IMR-90 (cell line): ENCODE results near the gene GPBAR1. TPM values are rescaled to one million over a fixed set of nuclear protein-coding genes. Genes with fewer than 3 reads are reported as not detected.

ENCODE experiments used
- ATAC-seq: fragments of 200-7000 bp; cut with Tn5 transposase; 2 replicates; pipeline ENCODE4 v1.9.1; 2020; ENCODE audit warnings: low read depth, mild to moderate bottlenecking, moderate library complexity
- BruUV-seq: library from RNA; stranded (reverse); fragments of 400-500 nt; replicated peaks from 2 replicates; lab custom pipeline; 2021; lab: Mats Ljungman, UMichigan
- CTCF ChIA-PET: fragments of 300-600 bp; formaldehyde crosslinking; extraction: SDS; loops from one replicate; lab custom pipeline; 2021; ENCODE audit warnings: antibody characterized with exemption; lab: Yijun Ruan, JAX
- POLR2A ChIA-PET: fragments of 300-600 bp; sonication (Branson Sonifier 250); formaldehyde crosslinking; loops from one replicate; lab custom pipeline; 2022; ENCODE audit warnings: antibody characterized with exemption; ENCODE audit not compliant: unreplicated experiment; lab: Charles Lee
- DNase-seq: peaks from one replicate; pipeline ENCODE4 v3.0.0; 2013
- H2AFZ ChIP-seq: replicated peaks from 2 replicates; pipeline ENCODE3; 2013; ENCODE audit warnings: low read length, mild to moderate bottlenecking; ENCODE audit not compliant: poor library complexity
- H2AK5ac ChIP-seq: 2 replicates; pipeline ENCODE4 v1.6.1; 2013; ENCODE audit warnings: low read depth, low read length, inconsistent platforms
- H2AK9ac ChIP-seq: replicated peaks from 2 replicates; pipeline ENCODE3; 2013; ENCODE audit warnings: mild to moderate bottlenecking, low read depth, low read length, moderate library complexity; ENCODE audit not compliant: poor library complexity
- H2BK120ac ChIP-seq: 2 replicates; pipeline ENCODE4 v1.6.1; 2013; ENCODE audit warnings: low read depth, low read length, inconsistent platforms
- H2BK15ac ChIP-seq: 3 replicates; pipeline ENCODE4 v1.6.1; 2013; ENCODE audit warnings: low read depth, low read length, inconsistent platforms
- H2BK20ac ChIP-seq: 2 replicates; pipeline ENCODE4 v1.6.1; 2013; ENCODE audit warnings: low read depth, mild to moderate bottlenecking, inconsistent platforms, low read length, moderate library complexity
- H2BK5ac ChIP-seq: 2 replicates; pipeline ENCODE4 v1.6.1; 2013; ENCODE audit warnings: mild to moderate bottlenecking, low read depth, low read length, inconsistent platforms; ENCODE audit not compliant: poor library complexity, severe bottlenecking
- H3K14ac ChIP-seq: replicated peaks from 2 replicates; pipeline ENCODE4 v1.6.1; 2013; ENCODE audit warnings: low read depth, low read length, inconsistent platforms
- H3K18ac ChIP-seq: 2 replicates; pipeline ENCODE4 v1.6.1; 2013; ENCODE audit warnings: low read depth, low read length, control low read depth
- H3K23ac ChIP-seq: 2 replicates; pipeline ENCODE4 v1.6.1; 2013; ENCODE audit warnings: low read depth, low read length, inconsistent platforms
- H3K27ac ChIP-seq: 2 replicates; pipeline ENCODE4 v1.5.1; 2013; ENCODE audit warnings: mild to moderate bottlenecking, control low read depth, low read length; ENCODE audit not compliant: insufficient read depth
- H3K27me3 ChIP-seq: 2 replicates; pipeline ENCODE4 v1.6.1; 2013; ENCODE audit warnings: low read length; ENCODE audit not compliant: control insufficient read depth, insufficient read depth
- H3K36me3 ChIP-seq: 2 replicates; pipeline ENCODE4 v1.6.1; 2013; ENCODE audit warnings: low read length, mixed read lengths; ENCODE audit not compliant: control insufficient read depth, insufficient read depth
- H3K4ac ChIP-seq: 2 replicates; pipeline ENCODE4 v1.6.1; 2013; ENCODE audit warnings: low read depth, low read length, inconsistent platforms
- H3K4me1 ChIP-seq: 2 replicates; pipeline ENCODE4 v1.6.1; 2013; ENCODE audit warnings: low read length, mixed read lengths; ENCODE audit not compliant: control insufficient read depth, insufficient read depth
- H3K4me2 ChIP-seq: 2 replicates; pipeline ENCODE4 v1.6.1; 2013; ENCODE audit warnings: low read depth, mild to moderate bottlenecking, control low read depth, low read length, moderate library complexity
- H3K4me3 ChIP-seq: 2 replicates; pipeline ENCODE4 v1.5.1; 2013; ENCODE audit warnings: low read depth, mild to moderate bottlenecking, control low read depth, low read length, moderate library complexity; ENCODE audit not compliant: insufficient read depth
- H3K56ac ChIP-seq: 2 replicates; pipeline ENCODE4 v1.6.1; 2013; ENCODE audit warnings: low read length, inconsistent platforms; ENCODE audit not compliant: insufficient read depth; ENCODE audit errors: extremely low read depth
- H3K79me1 ChIP-seq, 2 experiments: 2 replicates each; pipeline ENCODE4 v1.6.1; 2013; ENCODE audit warnings: low read length in 2 of 2, inconsistent platforms in 1 of 2, low read depth in 1 of 2
- H3K9ac ChIP-seq: 2 replicates; pipeline ENCODE4 v1.6.1; 2013; ENCODE audit warnings: low read depth, low read length, control low read depth
- H3K9me1 ChIP-seq: 2 replicates; pipeline ENCODE4 v1.6.1; 2013; ENCODE audit warnings: low read length, inconsistent platforms; ENCODE audit not compliant: insufficient read depth
- H3K9me3 ChIP-seq: 2 replicates; pipeline ENCODE4 v1.6.1; 2013; ENCODE audit warnings: low read length; ENCODE audit not compliant: control insufficient read depth, insufficient read depth
- H4K20me1 ChIP-seq: 2 replicates; pipeline ENCODE4 v1.6.1; 2013; ENCODE audit warnings: low read length, inconsistent platforms; ENCODE audit not compliant: insufficient read depth
- H4K5ac ChIP-seq: 2 replicates; pipeline ENCODE4 v1.6.1; 2013; ENCODE audit warnings: mild to moderate bottlenecking, low read depth, low read length, control low read depth
- H4K8ac ChIP-seq, 2 experiments: 2 replicates each; pipeline ENCODE4 v1.6.1; 2013; ENCODE audit warnings: low read depth in 2 of 2, low read length in 2 of 2, control low read depth in 1 of 2, inconsistent platforms in 1 of 2
- H4K91ac ChIP-seq: 2 replicates; pipeline ENCODE4 v1.6.1; 2013; ENCODE audit warnings: low read depth, low read length, inconsistent platforms; ENCODE audit not compliant: insufficient read depth
- BHLHE40 ChIP-seq: fragments of 150-350 bp; IDR thresholded peaks from 2 replicates; pipeline ENCODE4 v1.6.1; 2016; ENCODE audit warnings: mild to moderate bottlenecking, low read depth, low read length
- CEBPB ChIP-seq: IDR thresholded peaks from 2 replicates; pipeline ENCODE4 v1.6.1; 2012; ENCODE audit warnings: low read depth, low read length, improper control_type of control experiment
- CHD1 ChIP-seq: IDR thresholded peaks from 2 replicates; pipeline ENCODE4 v1.6.1; 2012; ENCODE audit warnings: low read depth, low read length, improper control_type of control experiment
- FOS ChIP-seq: fragments of 150-350 bp; IDR thresholded peaks from 2 replicates; pipeline ENCODE4 v1.6.1; 2016; ENCODE audit warnings: low read depth, low read length
- MAFK ChIP-seq: IDR thresholded peaks from 2 replicates; pipeline ENCODE4 v1.6.1; 2012; ENCODE audit warnings: low read depth, low read length, improper control_type of control experiment
- MAZ ChIP-seq: IDR thresholded peaks from 2 replicates; pipeline ENCODE4 v1.6.1; 2012; ENCODE audit warnings: low read depth, mild to moderate bottlenecking, low read length, improper control_type of control experiment, moderate library complexity, borderline replicate concordance
- MXI1 ChIP-seq: IDR thresholded peaks from 2 replicates; pipeline ENCODE4 v1.6.1; 2012; ENCODE audit warnings: low read depth, mild to moderate bottlenecking, low read length, moderate library complexity, borderline replicate concordance
- NFE2L2 ChIP-seq: fragments of 150-350 bp; IDR thresholded peaks from 2 replicates; pipeline ENCODE4 v1.6.1; 2016; ENCODE audit warnings: low read depth, mild to moderate bottlenecking, low read length
- POLR2A ChIP-seq: IDR thresholded peaks from 2 replicates; pipeline ENCODE4 v1.6.1; 2012; ENCODE audit warnings: mild to moderate bottlenecking, low read depth, low read length
- RCOR1 ChIP-seq: IDR thresholded peaks from 2 replicates; pipeline ENCODE4 v1.6.1; 2012; ENCODE audit warnings: mild to moderate bottlenecking, low read length, improper control_type of control experiment; ENCODE audit not compliant: insufficient replicate concordance
- RFX5 ChIP-seq: IDR thresholded peaks from 2 replicates; pipeline ENCODE4 v1.8.0; 2012; ENCODE audit warnings: low read depth, mild to moderate bottlenecking, low read length, moderate library complexity
- SMC3 ChIP-seq: fragments of 150-350 bp; IDR thresholded peaks from 2 replicates; pipeline ENCODE4 v1.6.1; 2016; ENCODE audit warnings: low read depth, mild to moderate bottlenecking, antibody characterized with exemption, low read length, moderate library complexity
- WGBS, 2 experiments: methylation state at CpG; one replicate each; pipeline versions ENCODE4 v1.1.5 to v1.1.7; 2013; ENCODE audit warnings: missing lambda C conversion rate in 2 of 2; ENCODE audit not compliant: insufficient read length in 1 of 2; ENCODE audit errors: extremely low coverage in 2 of 2; 5-methylcytosine and 5-hydroxymethylcytosine counted together
- dilution Hi-C: fragments of 300-500 bp; cut with HindIII; formaldehyde crosslinking; loops from one replicate; pipeline ENCODE4 v1.14.3; 2018; ENCODE audit warnings: low sequenced_read_pairs; ENCODE audit not compliant: unreplicated experiment
- in situ Hi-C: fragments of 300-500 bp; cut with MboI; formaldehyde crosslinking; loops from 3 replicates; pipeline ENCODE4 v1.14.3; 2019; ENCODE audit warnings: low sequenced_read_pairs, inconsistent platforms, mixed read lengths
- intact Hi-C: fragments of 100-400 bp; cut with micrococcal nuclease; formaldehyde crosslinking; loops from 2 replicates; pipeline ENCODE4 v1.10.0; 2022
- polyA plus RNA-seq, 3 experiments: library from polyadenylated mRNA; depleted of rRNA; stranded (reverse); fragments of >200 nt; gene quantifications; 2 replicates each; pipeline ENCODE4 v1.2.3, GENCODE V29; 2012; ENCODE audit warnings: low replicate concordance in 1 of 3
- total RNA-seq: library from RNA; depleted of rRNA; stranded (reverse); fragments of >200 nt; gene quantifications from 2 replicates; pipeline ENCODE4 v1.2.3, GENCODE V29; 2012
- TF ChIP-seq, protein P1 (sequence below): conservative IDR thresholded peaks from 2 replicates; pipeline ENCODE4 v1.5.1; 2012; ENCODE audit warnings: mild to moderate bottlenecking, low read depth, low read length, improper control_type of control experiment
- TF ChIP-seq, protein P2 (sequence below): fragments of 150-350 bp; IDR thresholded peaks from 2 replicates; pipeline ENCODE4 v1.6.1; 2017; ENCODE audit warnings: mild to moderate bottlenecking, antibody characterized with exemption, low read length, low read depth
- TF ChIP-seq, protein P3 (sequence below): fragments of 150-350 bp; IDR thresholded peaks from 2 replicates; pipeline ENCODE4 v1.6.1; 2016; ENCODE audit warnings: low read depth, mild to moderate bottlenecking, low read length, moderate library complexity, borderline replicate concordance

GPBAR1 gene
- total and polyA plus RNA-seq, 2 of the 4 experiments (the other 2 are of a cell fraction): under 0.01 to 0.21 TPM

DNA sequence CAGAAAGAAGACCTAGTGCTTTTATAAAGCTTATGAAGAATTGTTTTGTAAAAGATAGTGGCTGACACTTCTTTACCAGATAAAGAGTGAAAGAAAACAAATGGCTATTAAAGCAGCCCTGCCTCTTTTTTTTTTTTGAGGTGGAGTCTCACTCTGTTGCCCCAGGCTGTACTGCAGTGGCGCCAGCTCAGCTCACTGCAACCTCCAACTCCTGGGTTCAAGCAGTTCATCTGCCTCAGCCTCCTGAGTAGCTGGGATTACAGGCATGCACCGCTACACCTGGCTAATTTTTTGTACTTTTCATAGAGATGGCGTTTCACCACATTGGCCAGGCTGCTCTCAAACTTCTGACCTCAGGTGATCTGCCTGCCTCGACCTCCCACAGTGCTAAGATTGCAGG lies 31.0 kb upstream of the GPBAR1 start:
- Histone ChIP-seq H3K79me1 (peaks cover 35 to 51% of the 10 kb centered on the region in 2 experiments), H3K18ac (no peak overlapping the region), H2AK9ac (no peak overlapping the region), H3K9me1 (peaks cover 10% of the 10 kb centered on the region; the same call in 1 of the 2 replicates), H3K36me3 (peaks cover 63% of the 10 kb centered on the region), H2AK5ac (peak overlapping the region; percentile 92), H3K4me2 (no peak overlapping the region), H3K9me3 (no peaks in the 10 kb centered on the region), H3K27ac (peak overlapping the region; percentile 92), H3K56ac (peak overlapping the region; percentile 36; the same call in 1 of the 2 replicates), H2BK15ac (peak overlapping the region; percentile 76; the same call in 2 of the 3 replicates), H3K27me3 (no peaks in the 10 kb centered on the region), H3K4ac (peak overlapping the region; percentile 83), H3K23ac (peak overlapping the region; percentile 3; the same call in 1 of the 2 replicates), H4K91ac (peak overlapping the region; percentile 67), H3K14ac (peak overlapping the region; percentile 41; the same call in 1 of the 2 replicates), H3K4me1 (peaks cover 9% of the 10 kb centered on the region; the same call in 1 of the 2 replicates), H4K20me1 (peaks cover 20% of the 10 kb centered on the region; the same call in 1 of the 2 replicates), H4K8ac (peak overlapping the region; percentile 71 to 99), H2AFZ (no peak overlapping the region), H4K5ac (no peak overlapping the region), H3K4me3 (no peak overlapping the region), H2BK120ac (peak overlapping the region; percentile 54; the same call in 1 of the 2 replicates), H2BK5ac (peak overlapping the region; percentile 70), H3K9ac (peak overlapping the region; percentile 6; the same call in 1 of the 2 replicates), H2BK20ac (peak overlapping the region; percentile 2; the same call in 1 of the 2 replicates)
- 93% methylated on average over 3 of the region's 4 CpGs; no CpG with 5 or more reads in 1 of the 2 experiments for WGBS, 2 experiments
- dilution Hi-C loops (no loop called here), intact Hi-C loops (loop anchor here (5.0 kb wide), 1 partner anchor 43 kb away; no protein-coding TSS in a partner anchor), in situ Hi-C loops (no loop called here)
- DNase-seq (no peak), ATAC-seq (peak; percentile 30; the same call in 1 of the 2 replicates)
- BruUV-seq: no TSS peak
- ChIA-PET CTCF (no interaction called here), POLR2A (interaction anchor here (1.5 to 1.6 kb wide), 2 partner anchors 14 to 41 kb away, joined by 4 to 6 read pairs; partner anchors contain the start of genes AAMP and PNKD)
- TF ChIP-seq BHLHE40: no peak
- no peak for TF ChIP-seq SMC3
- TF ChIP-seq NFE2L2: no peak
- TF ChIP-seq CHD1: no peak
- TF ChIP-seq, protein P1, sequence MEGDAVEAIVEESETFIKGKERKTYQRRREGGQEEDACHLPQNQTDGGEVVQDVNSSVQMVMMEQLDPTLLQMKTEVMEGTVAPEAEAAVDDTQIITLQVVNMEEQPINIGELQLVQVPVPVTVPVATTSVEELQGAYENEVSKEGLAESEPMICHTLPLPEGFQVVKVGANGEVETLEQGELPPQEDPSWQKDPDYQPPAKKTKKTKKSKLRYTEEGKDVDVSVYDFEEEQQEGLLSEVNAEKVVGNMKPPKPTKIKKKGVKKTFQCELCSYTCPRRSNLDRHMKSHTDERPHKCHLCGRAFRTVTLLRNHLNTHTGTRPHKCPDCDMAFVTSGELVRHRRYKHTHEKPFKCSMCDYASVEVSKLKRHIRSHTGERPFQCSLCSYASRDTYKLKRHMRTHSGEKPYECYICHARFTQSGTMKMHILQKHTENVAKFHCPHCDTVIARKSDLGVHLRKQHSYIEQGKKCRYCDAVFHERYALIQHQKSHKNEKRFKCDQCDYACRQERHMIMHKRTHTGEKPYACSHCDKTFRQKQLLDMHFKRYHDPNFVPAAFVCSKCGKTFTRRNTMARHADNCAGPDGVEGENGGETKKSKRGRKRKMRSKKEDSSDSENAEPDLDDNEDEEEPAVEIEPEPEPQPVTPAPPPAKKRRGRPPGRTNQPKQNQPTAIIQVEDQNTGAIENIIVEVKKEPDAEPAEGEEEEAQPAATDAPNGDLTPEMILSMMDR: no peak
- TF ChIP-seq POLR2A: no peak
- TF ChIP-seq MAFK: no peak
- no peak for TF ChIP-seq CEBPB
- TF ChIP-seq RCOR1: no peak
- TF ChIP-seq FOS: no peak
- no peak for TF ChIP-seq MXI1
- no peak for TF ChIP-seq RFX5
- TF ChIP-seq, protein P2, sequence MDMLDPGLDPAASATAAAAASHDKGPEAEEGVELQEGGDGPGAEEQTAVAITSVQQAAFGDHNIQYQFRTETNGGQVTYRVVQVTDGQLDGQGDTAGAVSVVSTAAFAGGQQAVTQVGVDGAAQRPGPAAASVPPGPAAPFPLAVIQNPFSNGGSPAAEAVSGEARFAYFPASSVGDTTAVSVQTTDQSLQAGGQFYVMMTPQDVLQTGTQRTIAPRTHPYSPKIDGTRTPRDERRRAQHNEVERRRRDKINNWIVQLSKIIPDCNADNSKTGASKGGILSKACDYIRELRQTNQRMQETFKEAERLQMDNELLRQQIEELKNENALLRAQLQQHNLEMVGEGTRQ: no peak
- no peak for TF ChIP-seq MAZ
- TF ChIP-seq, protein P3, sequence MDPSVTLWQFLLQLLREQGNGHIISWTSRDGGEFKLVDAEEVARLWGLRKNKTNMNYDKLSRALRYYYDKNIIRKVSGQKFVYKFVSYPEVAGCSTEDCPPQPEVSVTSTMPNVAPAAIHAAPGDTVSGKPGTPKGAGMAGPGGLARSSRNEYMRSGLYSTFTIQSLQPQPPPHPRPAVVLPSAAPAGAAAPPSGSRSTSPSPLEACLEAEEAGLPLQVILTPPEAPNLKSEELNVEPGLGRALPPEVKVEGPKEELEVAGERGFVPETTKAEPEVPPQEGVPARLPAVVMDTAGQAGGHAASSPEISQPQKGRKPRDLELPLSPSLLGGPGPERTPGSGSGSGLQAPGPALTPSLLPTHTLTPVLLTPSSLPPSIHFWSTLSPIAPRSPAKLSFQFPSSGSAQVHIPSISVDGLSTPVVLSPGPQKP: no peak
